ENCODE results near the gene IDH3G.

The IDH3G gene

GRCh38 chrX:153803211-153804099, 9.3 kb upstream of the IDH3G start:
- H3K4me3 ChIP-seq (ENCODE audit: low read depth, low read length) = no peak overlapping the region
- no peak for TF ChIP-seq CTCF (IDR thresholded peaks at IDR 0.05; ENCODE audit: low read depth, low read length)

GRCh38 chrX:153802513-153803045, 8.4 kb upstream of the IDH3G start:
- TF ChIP-seq CTCF (IDR thresholded peaks at IDR 0.05; ENCODE audit: low read depth, low read length) = no peak
- no peak overlapping the region for H3K4me3 ChIP-seq (ENCODE audit: low read depth, low read length)

GRCh38 chrX:153801669-153802068, 7.5 kb upstream of the IDH3G start:
- no peak overlapping the region for H3K4me3 ChIP-seq (ENCODE audit: low read depth, low read length)
- no peak for TF ChIP-seq CTCF (IDR thresholded peaks at IDR 0.05; ENCODE audit: low read depth, low read length)

- H3K4me3 ChIP-seq (ENCODE audit: low read depth, low read length) = no peak overlapping the region
- TF ChIP-seq CTCF (IDR thresholded peaks at IDR 0.05; ENCODE audit: low read depth, low read length) = no peak
Measured at GRCh38 chrX:153800746-153801145, 6.6 kb upstream of the IDH3G start.

GRCh38 chrX:153800177-153800722, 6.1 kb upstream of the IDH3G start:
- no peak for TF ChIP-seq CTCF (IDR thresholded peaks at IDR 0.05; ENCODE audit: low read depth, low read length)
- no peak overlapping the region for H3K4me3 ChIP-seq (ENCODE audit: low read depth, low read length)

GRCh38 chrX:153799326-153799725, 5.2 kb upstream of the IDH3G start:
- TF ChIP-seq CTCF (IDR thresholded peaks at IDR 0.05; ENCODE audit: low read depth, low read length) = no peak
- H3K4me3 ChIP-seq (ENCODE audit: low read depth, low read length) = no peak overlapping the region

- H3K4me3 ChIP-seq (ENCODE audit: low read depth, low read length) = no peak overlapping the region
- no peak for TF ChIP-seq CTCF (IDR thresholded peaks at IDR 0.05; ENCODE audit: low read depth, low read length)
Measured at GRCh38 chrX:153797415-153798015, 3.3 kb upstream of the IDH3G start.

Measured in WI38 (cell line).